GM12864 (cell line): ENCODE data around the gene NELL1.
"Not testable (repeated sequence)": the region's sequence is repeated elsewhere in the genome, so short reads cannot be mapped to it uniquely, and the experiment has no call there.

Experiments
- DNase-seq: peaks from one replicate; pipeline ENCODE4 v3.0.0-alpha.2; 2011; ENCODE audit warnings: low read depth
- H3K4me3 ChIP-seq: 2 replicates; pipeline ENCODE4 v1.5.1; 2011; ENCODE audit warnings: mild to moderate bottlenecking, low read depth, low read length, control low read depth
- TF ChIP-seq, protein P1 (sequence below): IDR thresholded peaks from 2 replicates; pipeline ENCODE4 v1.5.1; 2011; ENCODE audit warnings: low read depth, mild to moderate bottlenecking, moderate library complexity, low read length, control low read depth, inconsistent platforms; ENCODE audit errors: missing control alignments

The NELL1 gene

GRCh38 chr11:21258414-21258813, 589.0 kb downstream of the NELL1 start:
- no peak overlapping the region for H3K4me3 ChIP-seq
- TF ChIP-seq, protein P1, sequence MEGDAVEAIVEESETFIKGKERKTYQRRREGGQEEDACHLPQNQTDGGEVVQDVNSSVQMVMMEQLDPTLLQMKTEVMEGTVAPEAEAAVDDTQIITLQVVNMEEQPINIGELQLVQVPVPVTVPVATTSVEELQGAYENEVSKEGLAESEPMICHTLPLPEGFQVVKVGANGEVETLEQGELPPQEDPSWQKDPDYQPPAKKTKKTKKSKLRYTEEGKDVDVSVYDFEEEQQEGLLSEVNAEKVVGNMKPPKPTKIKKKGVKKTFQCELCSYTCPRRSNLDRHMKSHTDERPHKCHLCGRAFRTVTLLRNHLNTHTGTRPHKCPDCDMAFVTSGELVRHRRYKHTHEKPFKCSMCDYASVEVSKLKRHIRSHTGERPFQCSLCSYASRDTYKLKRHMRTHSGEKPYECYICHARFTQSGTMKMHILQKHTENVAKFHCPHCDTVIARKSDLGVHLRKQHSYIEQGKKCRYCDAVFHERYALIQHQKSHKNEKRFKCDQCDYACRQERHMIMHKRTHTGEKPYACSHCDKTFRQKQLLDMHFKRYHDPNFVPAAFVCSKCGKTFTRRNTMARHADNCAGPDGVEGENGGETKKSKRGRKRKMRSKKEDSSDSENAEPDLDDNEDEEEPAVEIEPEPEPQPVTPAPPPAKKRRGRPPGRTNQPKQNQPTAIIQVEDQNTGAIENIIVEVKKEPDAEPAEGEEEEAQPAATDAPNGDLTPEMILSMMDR: no peak
- no peak for DNase-seq

- TF ChIP-seq, protein P1: no peak
- H3K4me3 ChIP-seq: no peak overlapping the region
- no peak for DNase-seq
Measured at GRCh38 chr11:21260101-21260500, 590.7 kb downstream of the NELL1 start.

DNA sequence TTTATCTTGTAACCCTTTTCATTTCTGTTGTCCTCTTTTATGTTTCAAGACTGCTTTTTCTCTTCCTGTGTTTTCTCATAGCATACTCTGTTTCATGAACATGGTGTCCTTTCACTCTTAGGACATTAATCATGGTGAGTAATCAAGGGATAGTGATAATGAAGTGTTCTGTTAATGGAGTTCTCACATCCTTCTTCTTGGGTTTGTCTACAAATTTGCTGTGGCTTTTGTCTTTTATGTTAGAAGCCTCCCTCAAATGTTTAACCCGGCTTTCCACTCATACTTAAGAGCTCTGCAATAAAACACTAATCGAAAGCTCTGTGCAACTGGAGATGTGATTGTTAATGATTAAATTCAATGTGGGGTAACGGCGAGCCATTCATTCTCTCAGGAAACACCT, 593.6 kb downstream of the NELL1 start:
- no peak for DNase-seq
- TF ChIP-seq, protein P1: no peak
- no peak overlapping the region for H3K4me3 ChIP-seq

- no peak overlapping the region for H3K4me3 ChIP-seq
- DNase-seq: no peak
- TF ChIP-seq, protein P1: no peak
Measured at GRCh38 chr11:21264125-21264524, 594.7 kb downstream of the NELL1 start.

- TF ChIP-seq, protein P1: no peak
- H3K4me3 ChIP-seq: no peak overlapping the region
- DNase-seq: no peak
Measured at GRCh38 chr11:21268036-21268435, 598.6 kb downstream of the NELL1 start.

DNA sequence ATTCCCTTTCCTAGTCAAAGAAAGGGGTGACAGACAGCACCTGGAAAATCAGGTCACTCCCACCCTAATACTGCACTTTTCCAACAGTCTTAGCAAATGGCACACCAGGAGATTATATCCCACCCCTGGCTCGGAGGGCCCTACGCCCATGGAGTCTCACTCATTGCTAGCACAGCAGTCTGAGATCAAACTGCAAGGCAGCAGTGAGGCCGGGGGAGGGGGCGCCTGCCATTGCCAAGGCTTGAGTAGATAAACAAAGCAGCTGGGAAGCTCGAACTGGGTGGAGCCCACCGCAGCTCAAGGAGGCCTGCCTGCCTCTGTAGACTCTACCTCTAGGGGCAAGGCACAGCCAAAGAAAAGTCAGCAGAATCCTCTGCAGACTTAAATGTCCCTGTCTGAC, 602.8 kb downstream of the NELL1 start:
- DNase-seq, H3K4me3 ChIP-seq: not testable (repeated sequence)

GRCh38 chr11:21278840-21279239, 609.5 kb downstream of the NELL1 start:
- no peak overlapping the region for H3K4me3 ChIP-seq
- DNase-seq: no peak
- TF ChIP-seq, protein P1: no peak

- TF ChIP-seq, protein P1: no peak
- H3K4me3 ChIP-seq: no peak overlapping the region
- no peak for DNase-seq
Measured at GRCh38 chr11:21285104-21285503, 615.7 kb downstream of the NELL1 start.
